Mesendoderm (in vitro differentiated cells): ENCODE results near the gene CHEK2. TPM values are rescaled to one million over a fixed set of nuclear protein-coding genes. Genes with fewer than 3 reads are reported as not detected.

Experiments used
- DNase-seq: peaks from one replicate; pipeline ENCODE4 v3.0.0; 2013
- H2AK5ac ChIP-seq: 2 replicates; pipeline ENCODE4 v1.6.1; 2013; ENCODE audit warnings: low read length, inconsistent platforms
- H2BK120ac ChIP-seq: 2 replicates; pipeline ENCODE4 v1.6.1; 2013; ENCODE audit warnings: low read depth, mild to moderate bottlenecking, low read length, moderate library complexity, mixed read lengths
- H2BK15ac ChIP-seq: replicated peaks from 2 replicates; pipeline ENCODE4 v1.6.1; 2013; ENCODE audit warnings: low read depth, mild to moderate bottlenecking, moderate library complexity
- H2BK5ac ChIP-seq: 2 replicates; pipeline ENCODE4 v1.6.1; 2013; ENCODE audit warnings: low read length, inconsistent platforms
- H3K18ac ChIP-seq: 2 replicates; pipeline ENCODE4 v1.6.1; 2013; ENCODE audit warnings: mild to moderate bottlenecking, low read length, mixed read lengths
- H3K23ac ChIP-seq: one replicate; pipeline ENCODE4 v1.6.1; 2013; ENCODE audit warnings: low read length
- H3K27ac ChIP-seq: 2 replicates; pipeline ENCODE4 v1.5.1; 2013; ENCODE audit warnings: low read depth, mild to moderate bottlenecking, inconsistent platforms, low read length, moderate library complexity
- H3K27me3 ChIP-seq: 2 replicates; pipeline ENCODE4 v1.6.1; 2013; ENCODE audit warnings: low read length, control low read depth, mild to moderate bottlenecking, inconsistent platforms; ENCODE audit not compliant: insufficient read depth, poor library complexity
- H3K36me3 ChIP-seq: 2 replicates; pipeline ENCODE4 v1.6.1; 2013; ENCODE audit warnings: low read length, inconsistent platforms; ENCODE audit not compliant: control insufficient read depth, insufficient read depth
- H3K4ac ChIP-seq: one replicate; pipeline ENCODE4 v1.6.1; 2013; ENCODE audit warnings: low read depth, mild to moderate bottlenecking, low read length, moderate library complexity
- H3K4me1 ChIP-seq: 2 replicates; pipeline ENCODE4 v1.6.1; 2013; ENCODE audit warnings: low read depth, low read length, inconsistent platforms; ENCODE audit not compliant: control insufficient read depth
- H3K4me2 ChIP-seq: 2 replicates; pipeline ENCODE4 v1.6.1; 2013; ENCODE audit warnings: low read length
- H3K4me3 ChIP-seq: 2 replicates; pipeline ENCODE4 v1.5.1; 2013; ENCODE audit warnings: mild to moderate bottlenecking, low read length
- H3K56ac ChIP-seq: one replicate; pipeline ENCODE4 v1.6.1; 2013; ENCODE audit warnings: low read length
- H3K79me1 ChIP-seq: 2 replicates; pipeline ENCODE4 v1.6.1; 2013; ENCODE audit warnings: low read length, inconsistent platforms
- H3K79me2 ChIP-seq: 2 replicates; pipeline ENCODE4 v1.6.1; 2013; ENCODE audit warnings: mild to moderate bottlenecking, low read length; ENCODE audit not compliant: control insufficient read depth, insufficient read depth
- H3K9ac ChIP-seq: 2 replicates; pipeline ENCODE4 v1.6.1; 2013; ENCODE audit warnings: low read length, inconsistent platforms
- H4K5ac ChIP-seq: one replicate; pipeline ENCODE4 v1.6.1; 2013; ENCODE audit warnings: low read length
- H4K8ac ChIP-seq: one replicate; pipeline ENCODE4 v1.6.1; 2013; ENCODE audit warnings: low read depth, mild to moderate bottlenecking, control low read depth, low read length, moderate library complexity
- WGBS: extraction: QIAGEN DNeasy Blood & Tissue Kit; methylation state at CpG from one replicate; pipeline ENCODE4 v1.1.7; 2013; ENCODE audit warnings: low lambda C conversion rate, missing lambda C conversion rate; ENCODE audit not compliant: insufficient coverage; ENCODE audit errors: extremely low coverage; 5-methylcytosine and 5-hydroxymethylcytosine counted together
- small RNA-seq: library from polyadenylated mRNA; stranded (forward); fragments of <200 nt; extraction: miRNeasy Mini kit (QIAGEN cat#:217004); gene quantifications from one replicate; pipeline ENCODE3, GENCODE V24; 2013; ENCODE audit not compliant: insufficient read depth

CHEK2 gene

DNA sequence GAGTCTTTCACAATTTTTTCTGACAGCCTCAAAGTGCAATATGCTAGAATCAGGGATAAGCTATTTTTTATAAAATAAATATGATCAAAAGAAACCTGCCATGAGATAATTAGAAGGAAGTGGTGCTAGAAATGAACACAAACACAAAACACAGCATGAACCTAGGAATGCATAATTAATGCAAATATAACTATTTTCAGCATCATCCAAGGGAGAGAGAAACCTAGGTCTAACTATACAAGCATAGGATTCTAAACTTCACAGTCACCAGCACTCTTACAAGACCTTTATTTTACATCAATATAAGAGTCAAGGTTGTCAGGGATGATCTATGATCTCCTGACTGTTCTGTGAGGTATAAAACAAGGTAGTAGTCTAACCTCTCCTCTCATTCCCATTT lies 91.2 kb downstream of the CHEK2 start:
- H3K27ac ChIP-seq, result no peak overlapping the region
- no peaks in the 10 kb centered on the region for H3K27me3 ChIP-seq
- H3K23ac ChIP-seq, result no peak overlapping the region
- DNase-seq, result no peak
- H2BK15ac ChIP-seq, result no peak overlapping the region
- no peak overlapping the region for H4K5ac ChIP-seq
- no peak overlapping the region for H3K4ac ChIP-seq
- H3K36me3 ChIP-seq, result no peaks in the 10 kb centered on the region
- H3K9ac ChIP-seq, result no peak overlapping the region
- no peak overlapping the region for H2BK5ac ChIP-seq
- H2AK5ac ChIP-seq, result no peak overlapping the region
- H3K79me1 ChIP-seq, result no peaks in the 10 kb centered on the region
- H4K8ac ChIP-seq, result no peak overlapping the region
- no peak overlapping the region for H3K56ac ChIP-seq
- H3K4me2 ChIP-seq, result no peak overlapping the region
- H2BK120ac ChIP-seq, result no peak overlapping the region
- no peak overlapping the region for H3K4me3 ChIP-seq
- H3K18ac ChIP-seq, result no peak overlapping the region
- H3K4me1 ChIP-seq, result no peaks in the 10 kb centered on the region
- H3K79me2 ChIP-seq, result no peaks in the 10 kb centered on the region

DNA sequence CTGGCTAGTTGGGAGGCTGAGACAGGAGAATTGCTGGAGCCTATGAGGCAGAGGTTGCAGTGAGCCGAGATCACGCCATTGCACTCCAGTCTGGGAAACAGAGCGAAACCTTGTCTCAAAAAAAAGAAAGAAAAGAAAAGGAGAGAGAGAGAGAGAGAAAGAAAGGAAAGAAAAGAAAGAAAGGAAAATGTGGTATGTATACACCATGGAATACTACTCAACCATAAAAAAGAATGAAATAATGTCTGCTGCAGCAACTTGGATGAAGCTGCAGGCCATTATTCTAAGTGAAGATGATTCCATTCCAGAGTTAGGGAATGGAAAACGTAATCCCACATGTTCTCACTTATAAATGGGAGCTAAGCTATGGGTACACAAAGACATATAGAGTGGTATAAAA lies 92.8 kb downstream of the CHEK2 start:
- H4K8ac ChIP-seq, result no peak overlapping the region
- no peaks in the 10 kb centered on the region for H3K4me1 ChIP-seq
- H3K4me3 ChIP-seq, result no peak overlapping the region
- no peak overlapping the region for H3K18ac ChIP-seq
- H3K27ac ChIP-seq, result no peak overlapping the region
- no peaks in the 10 kb centered on the region for H3K79me1 ChIP-seq
- H3K23ac ChIP-seq, result no peak overlapping the region
- no peak overlapping the region for H3K4ac ChIP-seq
- H3K36me3 ChIP-seq, result no peaks in the 10 kb centered on the region
- no peak overlapping the region for H2BK5ac ChIP-seq
- no peak overlapping the region for H3K56ac ChIP-seq
- H4K5ac ChIP-seq, result no peak overlapping the region
- no peak overlapping the region for H3K4me2 ChIP-seq
- H3K27me3 ChIP-seq, result no peaks in the 10 kb centered on the region
- no peaks in the 10 kb centered on the region for H3K79me2 ChIP-seq
- DNase-seq, result no peak
- WGBS, result no CpG with 5 or more reads among the region's 4 CpGs
- H2AK5ac ChIP-seq, result no peak overlapping the region
- H3K9ac ChIP-seq, result no peak overlapping the region
- no peak overlapping the region for H2BK15ac ChIP-seq
- H2BK120ac ChIP-seq, result no peak overlapping the region

DNA sequence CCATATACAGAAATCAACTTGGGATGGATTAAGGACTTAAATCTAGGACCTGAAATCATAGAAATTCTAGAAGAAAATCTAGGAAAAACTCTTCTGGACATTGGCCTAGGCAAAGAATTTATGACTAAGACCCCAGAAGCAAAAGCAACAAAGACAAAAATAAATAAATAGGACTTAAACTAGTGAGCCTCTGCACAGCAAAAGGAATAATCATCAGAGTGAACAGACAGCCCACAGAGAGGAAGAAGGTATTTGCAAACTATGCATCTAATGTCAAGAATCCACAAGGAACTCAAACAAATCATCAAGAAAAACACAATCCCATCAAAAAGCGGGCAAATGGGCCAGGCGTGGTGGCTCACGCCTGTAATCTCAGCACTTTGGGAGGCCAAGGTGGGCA lies 94.4 kb downstream of the CHEK2 start:
- Histone ChIP-seq H3K79me2 (no peaks in the 10 kb centered on the region), H3K36me3 (no peaks in the 10 kb centered on the region), H4K5ac (no peak overlapping the region), H3K79me1 (no peaks in the 10 kb centered on the region), H3K23ac (no peak overlapping the region), H3K4me2 (no peak overlapping the region), H4K8ac (no peak overlapping the region), H3K4ac (no peak overlapping the region), H3K18ac (no peak overlapping the region), H2AK5ac (no peak overlapping the region), H2BK120ac (no peak overlapping the region), H2BK5ac (no peak overlapping the region), H2BK15ac (no peak overlapping the region), H3K4me3 (no peak overlapping the region), H3K56ac (no peak overlapping the region), H3K4me1 (no peaks in the 10 kb centered on the region), H3K27me3 (no peaks in the 10 kb centered on the region), H3K27ac (no peak overlapping the region), H3K9ac (no peak overlapping the region)
- DNase-seq, result no peak
- WGBS, result no CpG with 5 or more reads among the region's 3 CpGs

- no peak for DNase-seq
- H3K18ac ChIP-seq, result no peak overlapping the region
- no peaks in the 10 kb centered on the region for H3K36me3 ChIP-seq
- H2BK5ac ChIP-seq, result no peak overlapping the region
- no peaks in the 10 kb centered on the region for H3K4me1 ChIP-seq
- H3K4ac ChIP-seq, result no peak overlapping the region
- H2AK5ac ChIP-seq, result no peak overlapping the region
- no CpG with 5 or more reads among the region's 2 CpGs for WGBS
- no peak overlapping the region for H3K4me2 ChIP-seq
- H3K27ac ChIP-seq, result no peak overlapping the region
- no peaks in the 10 kb centered on the region for H3K27me3 ChIP-seq
- no peak overlapping the region for H4K5ac ChIP-seq
- no peaks in the 10 kb centered on the region for H3K79me2 ChIP-seq
- H3K79me1 ChIP-seq, result no peaks in the 10 kb centered on the region
- no peak overlapping the region for H3K4me3 ChIP-seq
- H2BK15ac ChIP-seq, result no peak overlapping the region
- H3K56ac ChIP-seq, result no peak overlapping the region
- no peak overlapping the region for H3K23ac ChIP-seq
- H3K9ac ChIP-seq, result no peak overlapping the region
- H4K8ac ChIP-seq, result no peak overlapping the region
- H2BK120ac ChIP-seq, result no peak overlapping the region
Observed at GRCh38 chr22:28639321-28639720, 102.3 kb downstream of the CHEK2 start.

Small RNA genes lying within 50 kb of the gene (small RNA-seq; reads per million reads assigned to genes)
- gene RN7SL162P, result not detected
